ENCODE measurements around the gene LIMCH1. TPM values are rescaled to one million over a fixed set of nuclear protein-coding genes. Genes with fewer than 3 reads are reported as not detected.

Gene LIMCH1
- total RNA-seq, 5 donors from 2014 or later (not counting 1 experiment from before 2014, with no cell fraction given) = 0.15 to 0.38 (median 0.30) TPM

DNA sequence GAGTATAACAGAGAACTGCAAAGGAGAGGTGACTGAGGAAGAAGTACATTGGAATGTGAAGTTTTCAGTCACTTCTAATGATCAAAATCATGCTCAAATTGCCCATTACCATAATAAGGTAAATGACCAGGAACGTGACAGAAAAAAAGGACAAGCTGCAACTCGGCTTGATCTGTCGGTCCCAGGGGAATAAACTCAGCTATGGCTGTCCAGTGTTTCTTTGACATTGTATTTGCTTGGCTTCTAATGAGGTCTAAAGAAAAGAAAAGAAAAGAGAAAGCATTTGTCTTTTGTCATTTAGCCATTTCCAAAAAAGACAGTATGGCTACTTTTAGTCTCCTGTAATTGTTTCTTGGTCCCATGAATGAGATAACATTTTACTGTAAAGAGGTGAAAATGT lies 185.3 kb downstream of the LIMCH1 start:
- 60% methylated on average over 1 of the region's 3 CpGs for WGBS (ENCODE audit: insufficient coverage)
- no peaks in the 10 kb centered on the region for H3K4me1 Mint-ChIP-seq
- H3K9me3 ChIP-seq = no peaks in the 10 kb centered on the region
- H3K4me3 Mint-ChIP-seq = no peak overlapping the region
- H3K4me3 ChIP-seq (ENCODE audit: control insufficient read depth in 1 of 2, extremely low read depth in 1 of 2, low read length in 1 of 2) = no peak overlapping the region
- ChIA-PET POLR2A (no interaction called here), CTCF (no interaction called here)
- H3K4me1 ChIP-seq (ENCODE audit: control insufficient read depth in 1 of 2, extremely low read depth in 1 of 2, insufficient read depth in 2 of 2, low read length in 2 of 2) = no peaks in the 10 kb centered on the region
- no peaks in the 10 kb centered on the region for H3K36me3 Mint-ChIP-seq
- no peak overlapping the region for H3K27ac ChIP-seq (ENCODE audit: low read length)
- peaks cover 0 to 2% of the 10 kb centered on the region in 2 experiments for H3K27me3 ChIP-seq (replicated peaks in 1 of 2; ENCODE audit: control insufficient read depth in 2 of 2, extremely low read depth in 1 of 2, insufficient read depth in 2 of 2, low read length in 1 of 2)
- H3K9me3 Mint-ChIP-seq = peaks cover 8 to 18% (median 13%) of the 10 kb centered on the region in 3 donors
- no peaks in the 10 kb centered on the region for H3K36me3 ChIP-seq (ENCODE audit: control insufficient read depth in 2 of 2, extremely low read depth in 1 of 2, insufficient read depth in 1 of 2, low read length in 1 of 2)
- peaks cover 0 to 9% of the 10 kb centered on the region in 2 donors for H3K27me3 Mint-ChIP-seq
- ATAC-seq (replicated peaks in 1 of 4) = no peak
- H3K27ac Mint-ChIP-seq = no peak overlapping the region
- no peak for DNase-seq

DNA sequence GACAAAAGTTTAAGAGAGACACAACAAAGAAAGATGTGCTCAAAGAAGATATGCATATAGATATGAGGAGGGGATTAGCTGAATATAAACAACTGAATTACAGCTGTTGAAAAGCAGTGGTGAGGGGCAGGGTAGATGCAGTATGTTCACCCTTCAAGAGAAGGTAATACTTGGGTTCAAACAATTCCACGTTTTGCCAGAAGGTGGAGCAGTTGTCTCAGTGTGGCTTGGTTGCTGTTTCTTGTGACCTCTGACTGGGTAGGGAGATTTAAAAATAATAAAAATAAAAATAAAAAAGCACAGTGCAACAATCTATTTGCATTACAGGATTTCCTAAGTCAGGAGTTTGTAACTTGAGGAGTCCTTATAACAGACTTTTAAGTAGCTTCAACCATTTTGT lies 187.3 kb downstream of the LIMCH1 start:
- H3K27me3 ChIP-seq (replicated peaks in 1 of 2; ENCODE audit: control insufficient read depth in 2 of 2, extremely low read depth in 1 of 2, insufficient read depth in 2 of 2, low read length in 1 of 2) = peaks cover 0 to 2% of the 10 kb centered on the region in 2 experiments

DNA sequence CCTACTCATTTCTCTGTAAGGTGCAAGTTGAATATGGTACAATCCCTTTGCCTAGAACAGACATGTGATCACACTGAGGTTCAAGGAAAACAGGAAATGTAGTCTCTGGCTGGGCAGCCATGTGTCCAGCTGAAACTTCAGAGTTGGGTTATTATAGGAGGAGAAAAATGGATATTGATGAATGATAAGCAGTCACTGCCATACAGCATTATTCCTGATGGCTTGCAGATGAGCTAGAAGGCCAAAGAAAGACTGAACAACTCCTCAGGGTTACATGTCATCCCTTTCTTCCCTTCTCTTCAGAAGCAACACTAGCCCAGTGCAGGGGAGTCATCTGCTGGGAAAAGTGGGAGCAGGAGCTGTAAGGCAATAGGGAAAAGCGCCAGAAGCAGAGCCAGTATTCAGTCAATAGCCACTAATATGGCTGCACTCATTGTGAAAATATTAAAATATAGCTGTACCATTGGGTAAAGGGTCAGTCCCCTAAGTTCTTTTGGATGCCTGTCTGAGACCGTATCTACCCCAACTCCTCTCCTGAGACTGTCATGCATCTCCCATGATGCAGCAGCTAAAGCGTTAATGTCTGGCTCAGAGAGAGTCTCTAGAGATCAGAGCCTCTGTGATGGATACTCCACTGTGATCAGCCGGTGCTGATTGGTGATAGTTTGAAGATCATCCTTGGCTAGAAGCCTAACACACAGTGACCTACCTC lies 190.1 kb downstream of the LIMCH1 start:
- H3K4me1 Mint-ChIP-seq = no peaks in the 10 kb centered on the region
- CTCF ChIA-PET = no interaction called here
- Histone ChIP-seq H3K36me3 (ENCODE audit: control insufficient read depth in 2 of 2, extremely low read depth in 1 of 2, insufficient read depth in 1 of 2, low read length in 1 of 2) (no peaks in the 10 kb centered on the region), H3K27me3 (replicated peaks in 1 of 2; ENCODE audit: control insufficient read depth in 2 of 2, extremely low read depth in 1 of 2, insufficient read depth in 2 of 2, low read length in 1 of 2) (peaks cover 0 to 5% of the 10 kb centered on the region in 2 experiments), H3K9me3 (no peaks in the 10 kb centered on the region), H3K4me3 (ENCODE audit: control insufficient read depth in 1 of 2, extremely low read depth in 1 of 2, low read length in 1 of 2) (no peak overlapping the region), H3K27ac (ENCODE audit: low read length) (no peak overlapping the region), H3K4me1 (ENCODE audit: control insufficient read depth in 1 of 2, extremely low read depth in 1 of 2, insufficient read depth in 2 of 2, low read length in 2 of 2) (no peaks in the 10 kb centered on the region)
- H3K4me3 Mint-ChIP-seq = no peak overlapping the region
- DNase-seq = no peak
- H3K9me3 Mint-ChIP-seq = peaks cover 8 to 13% (median 13%) of the 10 kb centered on the region in 3 donors
- H3K36me3 Mint-ChIP-seq = no peaks in the 10 kb centered on the region
- H3K27me3 Mint-ChIP-seq = peaks cover 9 to 14% of the 10 kb centered on the region in 2 donors
- POLR2A ChIA-PET = no interaction called here
- no peak overlapping the region for H3K27ac Mint-ChIP-seq
- no CpG with 5 or more reads among the region's 4 CpGs for WGBS (ENCODE audit: insufficient coverage)
- ATAC-seq (replicated peaks in 1 of 4) = no peak

More for the DNA sequence above, 187.3 kb downstream of the LIMCH1 start:
- peaks cover 4 to 13% of the 10 kb centered on the region in 2 donors for H3K27me3 Mint-ChIP-seq
- ATAC-seq (replicated peaks in 1 of 4) = no peak
- WGBS (ENCODE audit: insufficient coverage) = no CpG with 5 or more reads among the region's 1 CpG
- H3K4me3 ChIP-seq (ENCODE audit: control insufficient read depth in 1 of 2, extremely low read depth in 1 of 2, low read length in 1 of 2) = no peak overlapping the region
- no peak overlapping the region for H3K4me3 Mint-ChIP-seq
- ChIA-PET CTCF (no interaction called here), POLR2A (no interaction called here)
- no peak overlapping the region for H3K27ac Mint-ChIP-seq
- H3K36me3 Mint-ChIP-seq = no peaks in the 10 kb centered on the region
- H3K27ac ChIP-seq (ENCODE audit: low read length) = no peak overlapping the region
- DNase-seq = no peak
- H3K4me1 ChIP-seq (ENCODE audit: control insufficient read depth in 1 of 2, extremely low read depth in 1 of 2, insufficient read depth in 2 of 2, low read length in 2 of 2) = no peaks in the 10 kb centered on the region
- H3K36me3 ChIP-seq (ENCODE audit: control insufficient read depth in 2 of 2, extremely low read depth in 1 of 2, insufficient read depth in 1 of 2, low read length in 1 of 2) = no peaks in the 10 kb centered on the region
- no peaks in the 10 kb centered on the region for H3K9me3 ChIP-seq
- no peaks in the 10 kb centered on the region for H3K4me1 Mint-ChIP-seq
- peaks cover 8 to 13% (median 13%) of the 10 kb centered on the region in 3 donors for H3K9me3 Mint-ChIP-seq

DNA sequence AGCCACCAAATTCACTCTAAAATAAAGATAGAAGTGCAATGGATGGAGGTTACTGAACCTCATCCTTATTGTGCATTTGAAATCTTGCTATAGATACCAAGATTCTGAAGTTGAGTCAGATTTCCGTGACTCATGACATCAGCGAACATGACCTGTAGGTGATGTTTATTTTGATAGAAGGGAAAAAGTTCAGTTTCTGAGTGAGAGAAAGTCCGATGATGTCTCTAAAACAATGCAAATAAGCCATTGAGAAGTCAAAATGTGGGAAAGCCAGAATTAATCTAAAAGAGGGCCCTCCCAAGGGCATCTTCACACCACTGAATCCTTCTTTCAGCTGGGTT lies 190.6 kb downstream of the LIMCH1 start:
- WGBS (ENCODE audit: insufficient coverage) = 75% methylated on average over 2 of the region's 3 CpGs
- DNase-seq (no peak), ATAC-seq (replicated peaks in 1 of 4) (no peak)
- peaks cover 8 to 13% (median 13%) of the 10 kb centered on the region in 3 donors for H3K9me3 Mint-ChIP-seq
- H3K27me3 Mint-ChIP-seq = peaks cover 9 to 14% of the 10 kb centered on the region in 2 donors
- POLR2A ChIA-PET = no interaction called here
- no peak overlapping the region for H3K4me3 ChIP-seq (ENCODE audit: control insufficient read depth in 1 of 2, extremely low read depth in 1 of 2, low read length in 1 of 2)
- no peaks in the 10 kb centered on the region for H3K36me3 Mint-ChIP-seq
- H3K4me1 ChIP-seq (ENCODE audit: control insufficient read depth in 1 of 2, extremely low read depth in 1 of 2, insufficient read depth in 2 of 2, low read length in 2 of 2) = no peaks in the 10 kb centered on the region
- no peaks in the 10 kb centered on the region for H3K36me3 ChIP-seq (ENCODE audit: control insufficient read depth in 2 of 2, extremely low read depth in 1 of 2, insufficient read depth in 1 of 2, low read length in 1 of 2)
- no peaks in the 10 kb centered on the region for H3K9me3 ChIP-seq
- no peak overlapping the region for H3K27ac ChIP-seq (ENCODE audit: low read length)
- no peak overlapping the region for H3K27ac Mint-ChIP-seq
- CTCF ChIA-PET = no interaction called here
- peaks cover 0 to 5% of the 10 kb centered on the region in 2 experiments for H3K27me3 ChIP-seq (replicated peaks in 1 of 2; ENCODE audit: control insufficient read depth in 2 of 2, extremely low read depth in 1 of 2, insufficient read depth in 2 of 2, low read length in 1 of 2)
- no peaks in the 10 kb centered on the region for H3K4me1 Mint-ChIP-seq
- H3K4me3 Mint-ChIP-seq = no peak overlapping the region

DNA sequence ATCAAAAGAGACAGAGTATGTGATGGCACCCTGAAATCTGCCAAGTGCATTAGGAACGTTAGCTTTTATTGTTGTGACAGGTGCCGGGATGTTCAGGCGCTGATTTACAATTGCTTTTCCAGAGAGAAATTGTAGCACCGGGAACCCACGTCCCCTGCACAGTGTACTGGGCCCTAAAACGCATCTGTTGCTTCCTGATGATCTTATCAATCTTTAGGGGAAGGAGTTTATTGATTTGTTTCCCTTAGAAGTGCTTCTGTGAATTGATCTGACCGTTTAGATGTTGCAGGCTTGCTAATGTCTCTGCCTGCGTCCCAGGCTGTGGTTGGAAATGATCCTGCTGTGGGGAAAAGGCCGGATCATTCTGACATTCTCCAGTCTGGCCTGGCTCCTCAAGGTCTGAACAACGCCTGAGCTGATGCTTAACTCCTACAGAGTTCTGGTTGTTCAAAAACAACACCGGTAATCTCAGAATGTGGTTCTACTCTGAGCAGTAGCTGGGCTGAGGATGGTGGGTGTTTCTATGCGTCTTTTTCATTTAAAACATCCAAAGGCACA lies 193.7 kb downstream of the LIMCH1 start:
- 40% methylated on average over 7 of the region's 12 CpGs for WGBS (ENCODE audit: insufficient coverage)
- peaks cover 11 to 19% of the 10 kb centered on the region in 2 donors for H3K27me3 Mint-ChIP-seq

DNA sequence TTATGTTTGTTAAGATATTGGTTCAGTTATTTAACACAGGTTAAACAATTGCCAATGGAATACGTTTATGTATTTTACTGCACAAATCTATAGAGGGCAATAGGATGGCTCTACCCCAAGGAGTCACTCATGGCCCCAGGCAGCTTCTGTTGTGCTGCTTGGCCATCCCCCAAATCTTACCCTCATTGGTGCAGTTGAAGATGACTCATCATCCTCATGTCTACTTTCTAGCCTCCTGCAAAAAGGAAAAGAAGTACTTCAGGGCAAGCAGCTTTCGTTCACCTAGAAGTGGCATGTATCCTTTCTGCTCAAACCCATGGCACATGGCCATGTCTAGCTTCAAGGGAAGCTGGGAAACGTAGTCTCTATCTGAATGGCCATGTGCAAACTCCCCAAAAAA lies 196.4 kb downstream of the LIMCH1 start:
- no peaks in the 10 kb centered on the region for H3K4me1 ChIP-seq (ENCODE audit: control insufficient read depth in 1 of 2, extremely low read depth in 1 of 2, insufficient read depth in 2 of 2, low read length in 2 of 2)
- no peak for DNase-seq
- H3K4me1 Mint-ChIP-seq = no peaks in the 10 kb centered on the region
- ChIA-PET CTCF (no interaction called here), POLR2A (interaction anchor here in 1 of 2 donors (0.7 kb wide), 1 partner anchor 39 kb away, joined by 3 read pairs; no protein-coding TSS in a partner anchor)
- no peak overlapping the region for H3K27ac Mint-ChIP-seq
- no peaks in the 10 kb centered on the region for H3K9me3 ChIP-seq
- peaks cover 10 to 22% of the 10 kb centered on the region in 2 donors for H3K27me3 Mint-ChIP-seq
- no peak overlapping the region for H3K4me3 ChIP-seq (ENCODE audit: control insufficient read depth in 1 of 2, extremely low read depth in 1 of 2, low read length in 1 of 2)
- H3K9me3 Mint-ChIP-seq = peaks cover 0 to 6% (median 4%) of the 10 kb centered on the region in 3 donors
- no peak overlapping the region for H3K27ac ChIP-seq (ENCODE audit: low read length)
- no peak for ATAC-seq (replicated peaks in 1 of 4)
- 71% methylated on average over 1 of the region's 3 CpGs for WGBS (ENCODE audit: insufficient coverage)
- H3K36me3 Mint-ChIP-seq = no peaks in the 10 kb centered on the region
- H3K36me3 ChIP-seq (ENCODE audit: control insufficient read depth in 2 of 2, extremely low read depth in 1 of 2, insufficient read depth in 1 of 2, low read length in 1 of 2) = no peaks in the 10 kb centered on the region
- no peak overlapping the region for H3K4me3 Mint-ChIP-seq
- H3K27me3 ChIP-seq (replicated peaks in 1 of 2; ENCODE audit: control insufficient read depth in 2 of 2, extremely low read depth in 1 of 2, insufficient read depth in 2 of 2, low read length in 1 of 2) = peaks cover 0 to 4% of the 10 kb centered on the region in 2 experiments

More for the DNA sequence above, 193.7 kb downstream of the LIMCH1 start:
- Histone ChIP-seq H3K4me1 (ENCODE audit: control insufficient read depth in 1 of 2, extremely low read depth in 1 of 2, insufficient read depth in 2 of 2, low read length in 2 of 2) (no peaks in the 10 kb centered on the region), H3K27me3 (replicated peaks in 1 of 2; ENCODE audit: control insufficient read depth in 2 of 2, extremely low read depth in 1 of 2, insufficient read depth in 2 of 2, low read length in 1 of 2) (peaks cover 0 to 5% of the 10 kb centered on the region in 2 experiments), H3K27ac (ENCODE audit: low read length) (no peak overlapping the region), H3K4me3 (ENCODE audit: control insufficient read depth in 1 of 2, extremely low read depth in 1 of 2, low read length in 1 of 2) (no peak overlapping the region), H3K9me3 (no peaks in the 10 kb centered on the region), H3K36me3 (ENCODE audit: control insufficient read depth in 2 of 2, extremely low read depth in 1 of 2, insufficient read depth in 1 of 2, low read length in 1 of 2) (no peaks in the 10 kb centered on the region)
- ATAC-seq (replicated peaks in 1 of 4) = no peak
- H3K9me3 Mint-ChIP-seq = peaks cover 0 to 10% (median 4%) of the 10 kb centered on the region in 3 donors
- no peaks in the 10 kb centered on the region for H3K4me1 Mint-ChIP-seq
- H3K27ac Mint-ChIP-seq = no peak overlapping the region
- POLR2A ChIA-PET = no interaction called here
- DNase-seq = no peak
- CTCF ChIA-PET = no interaction called here
- no peaks in the 10 kb centered on the region for H3K36me3 Mint-ChIP-seq
- H3K4me3 Mint-ChIP-seq = no peak overlapping the region
